IPS-15b (cell line): Measurements from ENCODE around the gene SLC4A2.
"Not testable (repeated sequence)": the region's sequence is repeated elsewhere in the genome, so short reads cannot be mapped to it uniquely, and the experiment has no call there.

Experiments
- H3K27me3 ChIP-seq: one replicate; pipeline ENCODE4 v1.6.1; 2013; ENCODE audit warnings: low read length; ENCODE audit not compliant: control insufficient read depth, insufficient read depth
- H3K36me3 ChIP-seq: one replicate; pipeline ENCODE4 v1.6.1; 2013; ENCODE audit warnings: low read length; ENCODE audit not compliant: control insufficient read depth, insufficient read depth
- H3K4me1 ChIP-seq: one replicate; pipeline ENCODE4 v1.6.1; 2013; ENCODE audit warnings: mild to moderate bottlenecking, low read length; ENCODE audit not compliant: control insufficient read depth, insufficient read depth
- H3K4me3 ChIP-seq: one replicate; pipeline ENCODE4 v1.5.1; 2013; ENCODE audit warnings: low read depth, low read length
- H3K9ac ChIP-seq: one replicate; pipeline ENCODE4 v1.6.1; 2013; ENCODE audit warnings: low read depth, mild to moderate bottlenecking, low read length
- H3K9me3 ChIP-seq: one replicate; pipeline ENCODE4 v1.6.1; 2013; ENCODE audit warnings: mild to moderate bottlenecking, low read length; ENCODE audit not compliant: control insufficient read depth, insufficient read depth

Gene SLC4A2, protein sequence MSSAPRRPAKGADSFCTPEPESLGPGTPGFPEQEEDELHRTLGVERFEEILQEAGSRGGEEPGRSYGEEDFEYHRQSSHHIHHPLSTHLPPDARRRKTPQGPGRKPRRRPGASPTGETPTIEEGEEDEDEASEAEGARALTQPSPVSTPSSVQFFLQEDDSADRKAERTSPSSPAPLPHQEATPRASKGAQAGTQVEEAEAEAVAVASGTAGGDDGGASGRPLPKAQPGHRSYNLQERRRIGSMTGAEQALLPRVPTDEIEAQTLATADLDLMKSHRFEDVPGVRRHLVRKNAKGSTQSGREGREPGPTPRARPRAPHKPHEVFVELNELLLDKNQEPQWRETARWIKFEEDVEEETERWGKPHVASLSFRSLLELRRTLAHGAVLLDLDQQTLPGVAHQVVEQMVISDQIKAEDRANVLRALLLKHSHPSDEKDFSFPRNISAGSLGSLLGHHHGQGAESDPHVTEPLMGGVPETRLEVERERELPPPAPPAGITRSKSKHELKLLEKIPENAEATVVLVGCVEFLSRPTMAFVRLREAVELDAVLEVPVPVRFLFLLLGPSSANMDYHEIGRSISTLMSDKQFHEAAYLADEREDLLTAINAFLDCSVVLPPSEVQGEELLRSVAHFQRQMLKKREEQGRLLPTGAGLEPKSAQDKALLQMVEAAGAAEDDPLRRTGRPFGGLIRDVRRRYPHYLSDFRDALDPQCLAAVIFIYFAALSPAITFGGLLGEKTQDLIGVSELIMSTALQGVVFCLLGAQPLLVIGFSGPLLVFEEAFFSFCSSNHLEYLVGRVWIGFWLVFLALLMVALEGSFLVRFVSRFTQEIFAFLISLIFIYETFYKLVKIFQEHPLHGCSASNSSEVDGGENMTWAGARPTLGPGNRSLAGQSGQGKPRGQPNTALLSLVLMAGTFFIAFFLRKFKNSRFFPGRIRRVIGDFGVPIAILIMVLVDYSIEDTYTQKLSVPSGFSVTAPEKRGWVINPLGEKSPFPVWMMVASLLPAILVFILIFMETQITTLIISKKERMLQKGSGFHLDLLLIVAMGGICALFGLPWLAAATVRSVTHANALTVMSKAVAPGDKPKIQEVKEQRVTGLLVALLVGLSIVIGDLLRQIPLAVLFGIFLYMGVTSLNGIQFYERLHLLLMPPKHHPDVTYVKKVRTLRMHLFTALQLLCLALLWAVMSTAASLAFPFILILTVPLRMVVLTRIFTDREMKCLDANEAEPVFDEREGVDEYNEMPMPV

GRCh38 chr7:151059367-151060112, at the start of gene SLC4A2:
SLC4A2 (plus strand) TSS chr7:151059589; CDS start chr7:151061988, 2,399 bp downstream.
- H3K36me3 ChIP-seq: peaks cover 2% of the 10 kb centered on the region
- H3K9me3 ChIP-seq: no peaks in the 10 kb centered on the region
- peak within 1 kb of the TSS; percentile 74 for H3K4me3 ChIP-seq
- H3K9ac ChIP-seq: peak within 1 kb of the TSS; percentile 54
- peaks cover 3% of the 10 kb centered on the region for H3K4me1 ChIP-seq
- H3K27me3 ChIP-seq: peaks cover 19% of the 10 kb centered on the region

GRCh38 chr7:151010037-151010306, 49.4 kb upstream of the SLC4A2 start:
- peaks cover 12% of the 10 kb centered on the region for H3K27me3 ChIP-seq
- H3K9me3 ChIP-seq: no peaks in the 10 kb centered on the region
- H3K4me3 ChIP-seq: no peak overlapping the region
- H3K9ac ChIP-seq: no peak overlapping the region
- H3K36me3 ChIP-seq: no peaks in the 10 kb centered on the region
- H3K4me1 ChIP-seq: peaks cover 4% of the 10 kb centered on the region

DNA sequence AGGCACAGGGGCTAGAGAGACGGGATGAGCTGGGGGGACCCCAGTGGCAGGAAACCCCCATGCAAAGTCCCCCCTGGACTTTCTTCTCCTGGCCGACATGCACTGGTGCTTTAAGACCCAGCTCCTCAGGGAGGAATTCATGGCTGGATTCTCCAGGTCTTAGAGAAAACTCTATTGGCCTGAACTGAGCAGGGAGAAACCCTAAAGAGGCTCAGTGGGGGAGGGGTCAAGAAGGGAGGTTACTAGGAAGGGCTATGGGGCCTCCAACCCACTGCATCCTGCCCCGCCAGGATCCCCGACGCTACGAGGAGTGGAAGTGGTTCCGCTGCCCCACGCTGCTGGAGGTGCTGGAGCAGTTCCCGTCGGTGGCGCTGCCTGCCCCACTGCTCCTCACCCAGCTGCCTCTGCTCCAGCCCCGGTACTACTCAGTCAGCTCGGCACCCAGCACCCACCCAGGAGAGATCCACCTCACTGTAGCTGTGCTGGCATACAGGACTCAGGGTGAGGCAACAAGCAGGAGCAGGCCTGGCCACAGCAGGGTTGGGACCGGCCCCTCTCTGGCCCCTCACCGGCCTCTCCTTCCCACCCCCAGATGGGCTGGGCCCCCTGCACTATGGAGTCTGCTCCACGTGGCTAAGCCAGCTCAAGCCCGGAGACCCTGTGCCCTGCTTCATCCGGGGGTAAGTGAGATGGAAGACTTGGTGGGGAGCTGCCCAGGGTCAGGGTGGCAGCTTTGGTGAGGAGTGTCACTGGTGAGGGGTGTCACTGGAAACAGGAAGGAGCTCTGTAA, 48.9 kb upstream of the SLC4A2 start:
- Histone ChIP-seq H3K4me3 (no peak overlapping the region), H3K36me3 (no peaks in the 10 kb centered on the region), H3K9me3 (no peaks in the 10 kb centered on the region), H3K27me3 (peaks cover 17% of the 10 kb centered on the region), H3K9ac (no peak overlapping the region), H3K4me1 (peaks cover 4% of the 10 kb centered on the region)

GRCh38 chr7:151011097-151011409, 48.3 kb upstream of the SLC4A2 start:
- no peak overlapping the region for H3K4me3 ChIP-seq
- no peak overlapping the region for H3K9ac ChIP-seq
- peaks cover 4% of the 10 kb centered on the region for H3K4me1 ChIP-seq
- no peaks in the 10 kb centered on the region for H3K36me3 ChIP-seq
- no peaks in the 10 kb centered on the region for H3K9me3 ChIP-seq
- peaks cover 20% of the 10 kb centered on the region for H3K27me3 ChIP-seq

- H3K36me3 ChIP-seq, H3K9me3 ChIP-seq, H3K9ac ChIP-seq, H3K4me1 ChIP-seq, H3K4me3 ChIP-seq: not testable (repeated sequence)
- H3K27me3 ChIP-seq: peaks cover 22% of the 10 kb centered on the region
Observed at GRCh38 chr7:151011616-151012015, 47.8 kb upstream of the SLC4A2 start.

DNA sequence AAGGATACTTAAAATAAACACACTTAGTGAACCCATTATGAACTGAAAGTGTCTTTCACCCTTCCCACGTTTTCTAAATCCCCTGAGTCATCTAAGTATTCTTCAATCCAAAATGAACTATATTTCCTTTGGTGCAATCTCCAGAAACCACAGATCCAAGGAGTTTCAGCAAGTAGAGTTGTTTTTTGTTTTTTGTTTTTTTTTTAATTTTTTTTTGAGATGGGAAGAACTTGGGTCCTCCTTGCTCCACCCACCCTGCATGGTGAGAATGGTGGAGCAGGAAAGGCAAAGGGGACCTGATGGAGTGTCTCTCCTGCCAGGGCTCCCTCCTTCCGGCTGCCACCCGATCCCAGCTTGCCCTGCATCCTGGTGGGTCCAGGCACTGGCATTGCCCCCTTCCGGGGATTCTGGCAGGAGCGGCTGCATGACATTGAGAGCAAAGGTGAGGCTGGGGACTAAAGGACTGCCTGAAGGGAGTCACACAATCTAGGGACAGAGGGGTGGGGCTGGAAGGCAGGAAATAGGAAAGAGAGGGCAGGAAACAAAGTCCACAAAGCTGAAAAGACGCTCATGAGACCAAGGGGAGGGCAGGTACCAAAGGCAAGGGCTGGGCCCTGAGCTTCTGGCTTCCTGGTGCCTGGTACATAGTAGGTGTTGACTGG, 47.2 kb upstream of the SLC4A2 start:
- Histone ChIP-seq H3K27me3 (peaks cover 24% of the 10 kb centered on the region), H3K4me1 (peaks cover 4% of the 10 kb centered on the region), H3K4me3 (no peak overlapping the region), H3K36me3 (no peaks in the 10 kb centered on the region), H3K9ac (no peak overlapping the region), H3K9me3 (no peaks in the 10 kb centered on the region)

GRCh38 chr7:151012911-151013347, 46.5 kb upstream of the SLC4A2 start:
- Histone ChIP-seq H3K9ac (no peak overlapping the region), H3K4me1 (peaks cover 4% of the 10 kb centered on the region), H3K4me3 (peak overlapping the region; percentile 52), H3K36me3 (no peaks in the 10 kb centered on the region), H3K27me3 (peaks cover 32% of the 10 kb centered on the region), H3K9me3 (no peaks in the 10 kb centered on the region)

DNA sequence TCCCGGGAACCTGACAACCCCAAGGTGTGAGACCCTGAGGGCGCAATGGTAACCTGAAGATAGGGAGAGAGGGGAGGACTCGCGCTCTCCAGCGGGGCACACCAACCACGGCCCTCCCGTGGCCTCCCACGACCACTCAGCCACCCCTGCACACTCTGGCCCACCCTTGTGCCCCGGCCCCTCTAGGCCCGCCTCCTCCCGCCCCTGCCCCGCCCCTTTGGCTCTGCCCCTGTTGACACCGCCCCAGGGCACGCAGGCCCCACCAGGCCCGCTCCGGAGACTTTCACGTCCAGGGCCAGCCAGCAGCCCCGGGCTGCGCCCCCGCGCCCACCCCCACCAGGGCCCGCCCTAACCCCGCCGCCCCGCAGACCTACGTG, 46.0 kb upstream of the SLC4A2 start:
- peaks cover 34% of the 10 kb centered on the region for H3K27me3 ChIP-seq
- H3K9me3 ChIP-seq: no peaks in the 10 kb centered on the region
- H3K4me1 ChIP-seq: peaks cover 4% of the 10 kb centered on the region
- H3K36me3 ChIP-seq: no peaks in the 10 kb centered on the region
- no peak overlapping the region for H3K9ac ChIP-seq
- peak overlapping the region; percentile 52 for H3K4me3 ChIP-seq

GRCh38 chr7:151013733-151014497, 45.5 kb upstream of the SLC4A2 start:
- Histone ChIP-seq H3K36me3 (no peaks in the 10 kb centered on the region), H3K27me3 (peaks cover 40% of the 10 kb centered on the region), H3K9ac (no peak overlapping the region), H3K9me3 (no peaks in the 10 kb centered on the region), H3K4me3 (peak overlapping the region; percentile 53), H3K4me1 (peaks cover 4% of the 10 kb centered on the region)

GRCh38 chr7:151014950-151015349, 44.4 kb upstream of the SLC4A2 start:
- Histone ChIP-seq H3K36me3 (no peaks in the 10 kb centered on the region), H3K27me3 (peaks cover 50% of the 10 kb centered on the region), H3K9me3 (no peaks in the 10 kb centered on the region), H3K4me3 (no peak overlapping the region), H3K4me1 (peaks cover 4% of the 10 kb centered on the region), H3K9ac (no peak overlapping the region)
